ENCODE data around the gene DAGLA.

DAGLA gene

GRCh38 chr11:61771195-61771894, 91.2 kb downstream of the DAGLA start:
- H3K36me3 Mint-ChIP-seq (ENCODE audit: insufficient read depth): peaks cover 6% of the 10 kb centered on the region
- H3K4me3 Mint-ChIP-seq: peak overlapping the region in 1 of 2 donors; percentile 36
- DNase-seq (no peak), ATAC-seq (replicated peaks) (no peak)
- no peaks in the 10 kb centered on the region for H3K9me3 Mint-ChIP-seq
- peak overlapping the region in 1 of 2 donors; percentile 80 for H3K27ac Mint-ChIP-seq
- H3K4me1 Mint-ChIP-seq (ENCODE audit: low read depth in 2 of 2): peaks cover 20 to 32% of the 10 kb centered on the region in 2 donors
- H3K27me3 Mint-ChIP-seq: no peaks in the 10 kb centered on the region

DNA sequence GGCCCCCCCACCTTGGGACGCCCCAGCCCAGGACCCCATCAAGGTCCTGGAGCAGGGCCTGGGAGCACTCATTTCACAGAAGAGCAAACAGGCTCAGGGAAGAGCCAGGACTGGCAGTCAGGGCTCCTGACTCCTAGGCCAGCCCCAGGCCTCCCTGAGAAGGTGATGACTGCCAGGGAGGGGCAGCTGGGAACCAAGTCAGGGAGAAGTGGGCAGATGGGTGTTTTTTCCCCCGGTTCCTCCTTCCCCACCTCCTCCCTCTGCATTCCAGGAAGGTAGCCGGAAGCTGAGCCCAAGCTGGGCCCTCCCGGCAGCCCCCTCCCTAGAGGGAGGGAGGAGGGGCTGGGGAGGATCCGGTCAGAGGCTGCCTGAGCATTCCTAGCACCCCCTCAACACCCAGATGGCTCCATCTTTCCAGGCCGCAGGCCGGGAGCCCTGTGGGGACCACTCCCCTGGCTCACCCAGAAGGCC, 91.8 kb downstream of the DAGLA start:
- no peak for ATAC-seq (replicated peaks)
- Mint-ChIP-seq H3K4me1 (ENCODE audit: low read depth in 2 of 2) (peaks cover 27 to 38% of the 10 kb centered on the region in 2 donors), H3K9me3 (no peaks in the 10 kb centered on the region), H3K27ac (no peak overlapping the region), H3K4me3 (peak overlapping the region in 1 of 2 donors; percentile 36), H3K27me3 (no peaks in the 10 kb centered on the region), H3K36me3 (ENCODE audit: insufficient read depth) (peaks cover 12% of the 10 kb centered on the region)
- DNase-seq: no peak

DNA sequence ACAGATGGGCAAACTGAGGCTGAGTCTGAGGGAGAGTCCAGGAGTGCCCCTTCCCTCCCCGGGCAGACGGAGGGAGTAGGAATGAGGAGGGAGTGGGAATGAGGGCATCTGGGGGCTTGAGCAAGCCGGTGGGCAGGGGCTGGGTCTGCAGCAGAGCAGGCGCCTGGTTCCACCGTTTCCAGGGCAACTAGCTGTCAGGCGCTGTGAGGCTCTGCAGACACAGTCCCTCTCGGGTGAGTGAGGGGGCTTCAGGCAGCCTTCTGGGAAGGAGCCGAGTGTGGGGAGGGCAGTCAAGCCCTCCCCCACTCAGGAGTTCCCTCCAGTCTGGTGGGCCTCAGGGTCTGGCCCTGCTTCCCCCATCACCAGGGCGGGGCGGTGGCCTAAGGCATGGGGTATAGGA, 93.2 kb downstream of the DAGLA start:
- peaks cover 33 to 44% of the 10 kb centered on the region in 2 donors for H3K4me1 Mint-ChIP-seq (ENCODE audit: low read depth in 2 of 2)
- H3K4me3 Mint-ChIP-seq: peak overlapping the region; percentile 22 to 45
- no peak for DNase-seq
- peak overlapping the region; percentile 27 to 68 for H3K27ac Mint-ChIP-seq
- ATAC-seq (replicated peaks): no peak
- H3K27me3 Mint-ChIP-seq: no peaks in the 10 kb centered on the region
- peaks cover 9% of the 10 kb centered on the region for H3K36me3 Mint-ChIP-seq (ENCODE audit: insufficient read depth)
- no peaks in the 10 kb centered on the region for H3K9me3 Mint-ChIP-seq

DNA sequence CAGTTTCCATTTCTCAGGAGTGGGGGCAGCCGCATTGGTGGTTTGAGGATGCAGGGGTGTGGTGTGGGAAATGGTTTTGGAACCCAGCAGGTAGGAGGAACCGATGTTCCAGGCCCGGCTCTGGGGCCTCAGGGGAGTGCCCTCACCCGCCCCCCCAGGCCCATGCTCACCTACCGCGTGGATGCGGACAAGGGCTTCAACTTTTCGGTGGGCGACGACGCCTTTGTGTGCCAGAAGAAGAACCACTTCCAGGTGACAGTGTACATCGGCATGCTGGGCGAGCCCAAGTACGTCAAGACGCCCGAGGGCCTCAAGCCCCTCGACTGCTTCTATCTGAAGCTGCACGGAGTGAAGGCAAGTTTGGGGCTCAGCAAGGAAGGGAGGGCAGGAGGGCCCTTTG, 93.6 kb downstream of the DAGLA start:
- DNase-seq (no peak), ATAC-seq (replicated peaks) (no peak)
- Mint-ChIP-seq H3K9me3 (no peaks in the 10 kb centered on the region), H3K36me3 (ENCODE audit: insufficient read depth) (peaks cover 9% of the 10 kb centered on the region), H3K27ac (peak overlapping the region in 1 of 2 donors; percentile 27), H3K27me3 (no peaks in the 10 kb centered on the region), H3K4me1 (ENCODE audit: low read depth in 2 of 2) (peaks cover 33 to 45% of the 10 kb centered on the region in 2 donors), H3K4me3 (no peak overlapping the region)

DNA sequence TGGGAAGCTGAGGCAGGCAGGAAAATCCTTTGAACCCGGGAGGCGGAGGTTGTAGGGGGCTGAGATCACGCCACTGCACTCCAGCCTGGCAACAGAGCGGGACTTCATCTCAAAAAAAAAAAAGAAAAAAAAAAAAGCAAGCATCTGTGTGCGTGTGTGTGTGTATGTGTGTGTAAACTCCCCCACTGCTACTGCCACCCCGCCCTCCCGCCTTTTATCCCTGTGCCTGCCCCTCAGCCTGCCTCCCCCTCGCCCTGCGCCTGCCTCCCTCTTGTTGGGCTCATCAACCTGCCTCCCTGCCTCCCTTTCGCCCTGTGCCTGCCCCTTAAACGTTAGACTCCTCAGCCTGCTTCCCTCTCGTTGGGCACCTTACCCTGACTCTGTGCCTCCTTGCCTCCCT, 94.2 kb downstream of the DAGLA start:
- DNase-seq (no peak), ATAC-seq (replicated peaks) (no peak)
- Mint-ChIP-seq H3K36me3 (ENCODE audit: insufficient read depth) (peaks cover 9% of the 10 kb centered on the region), H3K9me3 (no peaks in the 10 kb centered on the region), H3K4me1 (ENCODE audit: low read depth in 2 of 2) (peaks cover 33 to 45% of the 10 kb centered on the region in 2 donors), H3K27ac (peak overlapping the region in 1 of 2 donors; percentile 79), H3K4me3 (no peak overlapping the region), H3K27me3 (no peaks in the 10 kb centered on the region)

GRCh38 chr11:61775106-61775505, 94.9 kb downstream of the DAGLA start:
- DNase-seq (no peak), ATAC-seq (replicated peaks) (no peak)
- Mint-ChIP-seq H3K36me3 (ENCODE audit: insufficient read depth) (peaks cover 9% of the 10 kb centered on the region), H3K9me3 (no peaks in the 10 kb centered on the region), H3K4me1 (ENCODE audit: low read depth in 2 of 2) (peaks cover 33 to 45% of the 10 kb centered on the region in 2 donors), H3K27ac (peak overlapping the region; percentile 5 to 79), H3K27me3 (no peaks in the 10 kb centered on the region), H3K4me3 (peak overlapping the region; percentile 7 to 38)

- Mint-ChIP-seq H3K4me1 (ENCODE audit: low read depth in 2 of 2) (peaks cover 33 to 45% of the 10 kb centered on the region in 2 donors), H3K9me3 (no peaks in the 10 kb centered on the region), H3K27me3 (no peaks in the 10 kb centered on the region), H3K36me3 (ENCODE audit: insufficient read depth) (peaks cover 9% of the 10 kb centered on the region), H3K4me3 (peak overlapping the region; percentile 59 to 68), H3K27ac (peak overlapping the region; percentile 28 to 79)
- DNase-seq: peak in 2 of 3 experiments; percentile 23 to 32
- peak; percentile 51 for ATAC-seq (replicated peaks)
These were observed 95.7 kb downstream of the DAGLA start for GRCh38 chr11:61775606-61776554.

- H3K27ac Mint-ChIP-seq: peak overlapping the region; percentile 28 to 79
These were observed 96.4 kb downstream of the DAGLA start for GRCh38 chr11:61776561-61777075.

GRCh38 chr11:61777234-61778090, 97.3 kb downstream of the DAGLA start:
- Mint-ChIP-seq H3K4me3 (peak overlapping the region; percentile 59 to 68), H3K27ac (peak overlapping the region in 1 of 2 donors; percentile 79), H3K36me3 (ENCODE audit: insufficient read depth) (peaks cover 7% of the 10 kb centered on the region), H3K4me1 (ENCODE audit: low read depth in 2 of 2) (peaks cover 33 to 37% of the 10 kb centered on the region in 2 donors), H3K27me3 (no peaks in the 10 kb centered on the region), H3K9me3 (no peaks in the 10 kb centered on the region)
- ATAC-seq (replicated peaks): peak; percentile 67
- DNase-seq: peak; percentile 55 to 62 (median 61)

More at GRCh38 chr11:61776561-61777075, 96.4 kb downstream of the DAGLA start:
- Mint-ChIP-seq H3K36me3 (ENCODE audit: insufficient read depth) (peaks cover 9% of the 10 kb centered on the region), H3K4me1 (ENCODE audit: low read depth in 2 of 2) (peaks cover 33 to 41% of the 10 kb centered on the region in 2 donors), H3K27me3 (no peaks in the 10 kb centered on the region), H3K9me3 (no peaks in the 10 kb centered on the region), H3K4me3 (peak overlapping the region; percentile 59 to 68)
- ATAC-seq (replicated peaks) (peak; percentile 58), DNase-seq (peak; percentile 46 to 58 (median 57))

- Mint-ChIP-seq H3K27ac (peak overlapping the region in 1 of 2 donors; percentile 67), H3K4me3 (peak overlapping the region; percentile 59 to 68), H3K36me3 (ENCODE audit: insufficient read depth) (peaks cover 7% of the 10 kb centered on the region)
These were observed 98.2 kb downstream of the DAGLA start for GRCh38 chr11:61778357-61778886.

GRCh38 chr11:61778920-61779650, 98.9 kb downstream of the DAGLA start:
- peaks cover 29 to 31% of the 10 kb centered on the region in 2 donors for H3K4me1 Mint-ChIP-seq (ENCODE audit: low read depth in 2 of 2)
- no peaks in the 10 kb centered on the region for H3K9me3 Mint-ChIP-seq
- DNase-seq (no peak), ATAC-seq (replicated peaks) (no peak)
- no peaks in the 10 kb centered on the region for H3K27me3 Mint-ChIP-seq
- peaks cover 7% of the 10 kb centered on the region for H3K36me3 Mint-ChIP-seq (ENCODE audit: insufficient read depth)
- H3K4me3 Mint-ChIP-seq: no peak overlapping the region
- peak overlapping the region in 1 of 2 donors; percentile 67 for H3K27ac Mint-ChIP-seq

More at GRCh38 chr11:61778357-61778886, 98.2 kb downstream of the DAGLA start:
- no peak for ATAC-seq (replicated peaks)
- H3K4me1 Mint-ChIP-seq (ENCODE audit: low read depth in 2 of 2): peaks cover 29 to 31% of the 10 kb centered on the region in 2 donors
- no peak for DNase-seq
- no peaks in the 10 kb centered on the region for H3K27me3 Mint-ChIP-seq
- no peaks in the 10 kb centered on the region for H3K9me3 Mint-ChIP-seq

All from effector memory CD8-positive, alpha-beta T cell (primary cell).